ENCODE data around the gene ATG14. TPM values are rescaled to one million over a fixed set of nuclear protein-coding genes. Genes with fewer than 3 reads are reported as not detected.

ATG14 gene
- polyA plus RNA-seq, 1 of the 3 experiments (the other 2 are of a cell fraction), result 4.3 TPM

GRCh38 chr14:55451398-55451797 is 39.8 kb upstream of the ATG14 start:
- Histone ChIP-seq H3F3A (replicated peaks; ENCODE audit: insufficient read depth) (peaks cover 38% of the 10 kb centered on the region), H3K79me2 (ENCODE audit: insufficient read depth) (no peaks in the 10 kb centered on the region), H3K9me2 (no peaks in the 10 kb centered on the region), H3K4me1 (ENCODE audit: control insufficient read depth in 1 of 2, insufficient read depth in 2 of 2, low read depth in 1 of 2, low read length in 1 of 2) (peaks cover 15 to 39% of the 10 kb centered on the region in 2 experiments), H3K4me2 (no peak overlapping the region), H3K9me3 (no peaks in the 10 kb centered on the region), H3K9ac (no peak overlapping the region), H4K20me1 (ENCODE audit: insufficient read depth) (no peaks in the 10 kb centered on the region), H3K4me3 (ENCODE audit: low read depth in 2 of 2, low read length in 1 of 2) (no peak overlapping the region), H3K27me3 (ENCODE audit: insufficient read depth) (no peaks in the 10 kb centered on the region), H2AFZ (ENCODE audit: low read depth) (no peak overlapping the region), H3K27ac (ENCODE audit: low read depth in 2 of 2, low read length in 1 of 2) (no peak overlapping the region), H3K36me3 (replicated peaks in 1 of 2; ENCODE audit: control insufficient read depth in 1 of 2, insufficient read depth in 2 of 2, low read length in 1 of 2) (no peaks in the 10 kb centered on the region)
- WGBS (ENCODE audit: low lambda C conversion rate), result 70% methylated on average over 4 of the region's 4 CpGs
- TF ChIP-seq MAX (IDR thresholded peaks at IDR 0.05; ENCODE audit: low read depth) (peak; percentile 41; the same call in 1 of the 2 replicates), MXI1 (IDR thresholded peaks at IDR 0.05; ENCODE audit: low read depth, low read length) (no peak), NFIC (IDR thresholded peaks at IDR 0.05; ENCODE audit: borderline replicate concordance) (peak; percentile 43)
- POLR2A ChIA-PET, result interaction anchor here (0.5 kb wide), 1 partner anchor 130 kb away, joined by 3 read pairs; no protein-coding TSS in a partner anchor
- CTCF ChIA-PET, result interaction anchor here (1.2 kb wide), 1 partner anchor 14 kb away, joined by 3 read pairs; no protein-coding TSS in a partner anchor
- DNase-seq, result no peak

GRCh38 chr14:55450987-55451386 is 39.4 kb upstream of the ATG14 start:
- H3K27me3 ChIP-seq (ENCODE audit: insufficient read depth), result no peaks in the 10 kb centered on the region
- no peak overlapping the region for H3K4me2 ChIP-seq
- peaks cover 42% of the 10 kb centered on the region for H3F3A ChIP-seq (replicated peaks; ENCODE audit: insufficient read depth)
- H3K9me3 ChIP-seq, result no peaks in the 10 kb centered on the region
- H3K9ac ChIP-seq, result no peak overlapping the region
- peaks cover 15 to 41% of the 10 kb centered on the region in 2 experiments for H3K4me1 ChIP-seq (ENCODE audit: control insufficient read depth in 1 of 2, insufficient read depth in 2 of 2, low read depth in 1 of 2, low read length in 1 of 2)
- no peaks in the 10 kb centered on the region for H3K36me3 ChIP-seq (replicated peaks in 1 of 2; ENCODE audit: control insufficient read depth in 1 of 2, insufficient read depth in 2 of 2, low read length in 1 of 2)
- ChIA-PET POLR2A (interaction anchor here (0.5 kb wide), 1 partner anchor 130 kb away, joined by 3 read pairs; no protein-coding TSS in a partner anchor), CTCF (interaction anchor here (1.2 to 2.6 kb wide), 2 partner anchors 12 to 14 kb away, joined by 3 to 11 read pairs; no protein-coding TSS in a partner anchor)
- H3K27ac ChIP-seq (ENCODE audit: low read depth in 2 of 2, low read length in 1 of 2), result no peak overlapping the region
- no peak for TF ChIP-seq CHD2 (IDR thresholded peaks at IDR 0.05; ENCODE audit: low read length, partially characterized antibody)
- TF ChIP-seq MAX (IDR thresholded peaks at IDR 0.05; ENCODE audit: low read depth), result no peak
- TF ChIP-seq RXRA (IDR thresholded peaks at IDR 0.05; ENCODE audit: borderline replicate concordance, low read depth), result no peak
- TF ChIP-seq NRF1 (IDR thresholded peaks at IDR 0.05; ENCODE audit: low read depth, low read length), result no peak
- H3K4me3 ChIP-seq (ENCODE audit: low read depth in 2 of 2, low read length in 1 of 2), result no peak overlapping the region
- no peak for DNase-seq
- no peaks in the 10 kb centered on the region for H3K9me2 ChIP-seq
- H2AFZ ChIP-seq (ENCODE audit: low read depth), result no peak overlapping the region
- H4K20me1 ChIP-seq (ENCODE audit: insufficient read depth), result no peaks in the 10 kb centered on the region
- H3K79me2 ChIP-seq (ENCODE audit: insufficient read depth), result no peaks in the 10 kb centered on the region

GRCh38 chr14:55450539-55450938 is 38.9 kb upstream of the ATG14 start:
- ChIA-PET CTCF (interaction anchor here (0.6 to 2.6 kb wide), 4 partner anchors 12 to 361 kb away, joined by 3 to 11 read pairs (median 3); no protein-coding TSS in a partner anchor), POLR2A (no interaction called here)

More at GRCh38 chr14:55450539-55450938, 38.9 kb upstream of the ATG14 start:
- peaks cover 15 to 41% of the 10 kb centered on the region in 2 experiments for H3K4me1 ChIP-seq (ENCODE audit: control insufficient read depth in 1 of 2, insufficient read depth in 2 of 2, low read depth in 1 of 2, low read length in 1 of 2)
- H3F3A ChIP-seq (replicated peaks; ENCODE audit: insufficient read depth), result peaks cover 42% of the 10 kb centered on the region
- H3K36me3 ChIP-seq (replicated peaks in 1 of 2; ENCODE audit: control insufficient read depth in 1 of 2, insufficient read depth in 2 of 2, low read length in 1 of 2), result no peaks in the 10 kb centered on the region
- H3K9me3 ChIP-seq, result no peaks in the 10 kb centered on the region
- no peak for DNase-seq
- TF ChIP-seq FOXJ3 (CRISPR knock-in tag; IDR thresholded peaks at IDR 0.05), result no peak
- no peak for TF ChIP-seq RCOR1 (IDR thresholded peaks at IDR 0.05; ENCODE audit: low read length)
- TF ChIP-seq FOSL2 (IDR thresholded peaks at IDR 0.05; ENCODE audit: borderline replicate concordance, low read depth), result no peak
- H4K20me1 ChIP-seq (ENCODE audit: insufficient read depth), result no peaks in the 10 kb centered on the region
- WGBS (ENCODE audit: low lambda C conversion rate), result 92% methylated on average over 3 of the region's 3 CpGs
- H3K27me3 ChIP-seq (ENCODE audit: insufficient read depth), result no peaks in the 10 kb centered on the region
- no peaks in the 10 kb centered on the region for H3K9me2 ChIP-seq
- H3K27ac ChIP-seq (ENCODE audit: low read depth in 2 of 2, low read length in 1 of 2), result no peak overlapping the region
- H3K4me3 ChIP-seq (ENCODE audit: low read depth in 2 of 2, low read length in 1 of 2), result no peak overlapping the region
- H3K79me2 ChIP-seq (ENCODE audit: insufficient read depth), result no peaks in the 10 kb centered on the region
- H3K9ac ChIP-seq, result no peak overlapping the region
- H2AFZ ChIP-seq (ENCODE audit: low read depth), result no peak overlapping the region
- H3K4me2 ChIP-seq, result no peak overlapping the region

Measured in SK-N-SH (cell line).